NB4 (cell line): Measurements from ENCODE around the gene EPHA6.

Source experiments
- DNase-seq: peaks from one replicate; pipeline ENCODE4 v3.0.0; 2010; ENCODE audit warnings: low read depth
- H3K4me3 ChIP-seq: one replicate; pipeline ENCODE4 v1.5.1; 2011; ENCODE audit warnings: mild to moderate bottlenecking, low read depth, low read length, moderate library complexity
- CTCF ChIP-seq: IDR thresholded peaks from one replicate; pipeline ENCODE4 v1.5.1; 2012; ENCODE audit warnings: low read depth, low read length
- MAX ChIP-seq: IDR thresholded peaks from 2 replicates; pipeline ENCODE4 v1.6.1; 2011; ENCODE audit warnings: low read depth, low read length
- MYC ChIP-seq: IDR thresholded peaks from 2 replicates; pipeline ENCODE4 v1.6.1; 2011; ENCODE audit warnings: low read depth, low read length
- POLR2A ChIP-seq: IDR thresholded peaks from 2 replicates; pipeline ENCODE4 v1.6.1; 2011; ENCODE audit warnings: mild to moderate bottlenecking; ENCODE audit not compliant: insufficient read length; ENCODE audit errors: extremely low read depth

EPHA6 gene

GRCh38 chr3:97230486-97230885 lies 416.1 kb downstream of the EPHA6 start:
- no peak overlapping the region for H3K4me3 ChIP-seq
- DNase-seq, result no peak
- no peak for TF ChIP-seq CTCF
- TF ChIP-seq MAX, result no peak
- TF ChIP-seq POLR2A, result no peak
- no peak for TF ChIP-seq MYC

- H3K4me3 ChIP-seq, result no peak overlapping the region
- no peak for DNase-seq
- TF ChIP-seq MYC (no peak), POLR2A (no peak), MAX (no peak), CTCF (no peak)
Observed at GRCh38 chr3:97232393-97233034, 418.1 kb downstream of the EPHA6 start.

- H3K4me3 ChIP-seq, result no peak overlapping the region
- TF ChIP-seq CTCF (no peak), MAX (no peak), MYC (no peak), POLR2A (no peak)
- no peak for DNase-seq
Observed at GRCh38 chr3:97235179-97235578, 420.8 kb downstream of the EPHA6 start.

GRCh38 chr3:97235611-97236315 lies 421.4 kb downstream of the EPHA6 start:
- no peak for TF ChIP-seq CTCF
- TF ChIP-seq MYC, result no peak
- TF ChIP-seq MAX, result no peak
- no peak for TF ChIP-seq POLR2A
- no peak for DNase-seq
- no peak overlapping the region for H3K4me3 ChIP-seq

- TF ChIP-seq CTCF (no peak), MYC (no peak), MAX (no peak), POLR2A (no peak)
- no peak for DNase-seq
- H3K4me3 ChIP-seq, result no peak overlapping the region
Observed at GRCh38 chr3:97241417-97241816, 427.0 kb downstream of the EPHA6 start.
